Activated CD8-positive, alpha-beta memory T cell treated with anti-CD3 and anti-CD28 coated beads, Interleukin-2, amount 50 U/mL, for 24 hours (primary cell): ENCODE results near the gene OR7G2.
A peak's percentile ranks its signal among the peaks of the same experiment; 100 is the strongest.

Source experiments
- DNase-seq: peaks from one replicate; pipeline ENCODE4 v3.0.0-alpha.2; 2020; ENCODE audit errors: extremely low read depth

Gene OR7G2

DNA sequence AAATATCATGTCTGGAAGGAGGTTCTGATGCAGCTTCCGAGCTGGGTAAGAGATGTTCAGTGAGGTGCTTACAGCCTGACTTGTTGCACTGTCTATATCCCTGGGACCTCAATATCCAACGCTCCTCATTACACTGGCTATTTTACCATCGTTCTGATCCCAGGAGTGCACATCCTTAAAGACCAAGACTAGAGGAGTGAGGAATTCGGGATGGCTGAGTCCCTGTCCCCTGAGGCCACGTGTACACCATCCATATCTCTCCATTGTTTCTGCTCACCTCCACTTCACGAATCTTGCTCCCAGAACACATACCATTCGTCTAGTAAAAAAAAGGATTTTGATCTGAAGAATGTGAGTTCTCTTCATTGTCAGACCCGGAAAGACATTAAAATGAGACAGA is at the start of gene OR7G2:
Gene OR7G2 (minus strand): TSS at position 101 of the 400 bp plus-strand sequence. CDS start 4,232 bp downstream, outside the sequence.
- DNase-seq = no peak

GRCh38 chr19:9156304-9156703 is 49.0 kb upstream of the OR7G2 start:
- DNase-seq = no peak

DNA sequence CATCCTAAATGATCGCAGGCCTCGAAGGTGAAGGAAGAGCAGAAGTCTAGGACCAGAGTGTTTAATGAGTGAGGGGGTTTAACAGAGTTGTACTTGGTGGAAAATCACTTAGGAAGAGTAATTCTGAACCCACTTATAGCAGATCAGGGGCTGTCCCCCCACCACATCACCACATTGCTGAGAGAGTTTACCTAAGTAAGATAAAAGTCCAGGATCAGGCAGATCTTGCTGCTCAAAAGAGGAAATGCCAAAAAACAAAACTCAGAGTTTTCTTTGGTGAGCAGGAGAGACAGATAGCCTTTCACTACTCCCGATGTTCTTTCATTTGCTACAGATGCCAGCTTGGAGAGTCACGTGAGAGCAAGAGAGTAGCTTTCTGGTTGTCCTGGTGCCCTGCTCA is 48.3 kb upstream of the OR7G2 start:
- no peak for DNase-seq

GRCh38 chr19:9151367-9151766 is 44.1 kb upstream of the OR7G2 start:
- DNase-seq = no peak

GRCh38 chr19:9150650-9151049 is 43.4 kb upstream of the OR7G2 start:
- DNase-seq = no peak

- DNase-seq = no peak
Measured at GRCh38 chr19:9149997-9150396, 42.7 kb upstream of the OR7G2 start.

- DNase-seq = no peak
Measured at GRCh38 chr19:9148697-9149096, 41.4 kb upstream of the OR7G2 start.

DNA sequence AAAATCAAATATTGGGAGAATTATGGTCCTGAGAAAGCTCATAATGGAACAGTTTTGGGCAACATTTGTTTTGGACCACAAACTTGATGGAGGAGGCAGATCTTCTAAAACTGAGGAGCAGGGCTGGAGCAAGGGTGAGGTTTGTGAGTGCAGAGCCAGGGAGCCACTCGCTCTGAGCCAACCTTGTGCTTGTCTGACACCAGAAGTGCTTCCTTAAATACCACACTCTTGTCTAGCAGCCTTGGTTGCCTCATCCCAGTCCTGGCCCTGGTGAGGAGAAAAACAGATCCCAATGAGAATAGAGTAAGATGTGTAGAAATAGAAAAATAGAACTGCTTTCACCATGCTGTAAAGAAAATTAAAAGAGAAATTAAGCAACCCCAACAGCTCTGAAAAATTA is 39.6 kb upstream of the OR7G2 start:
- DNase-seq = no peak

DNA sequence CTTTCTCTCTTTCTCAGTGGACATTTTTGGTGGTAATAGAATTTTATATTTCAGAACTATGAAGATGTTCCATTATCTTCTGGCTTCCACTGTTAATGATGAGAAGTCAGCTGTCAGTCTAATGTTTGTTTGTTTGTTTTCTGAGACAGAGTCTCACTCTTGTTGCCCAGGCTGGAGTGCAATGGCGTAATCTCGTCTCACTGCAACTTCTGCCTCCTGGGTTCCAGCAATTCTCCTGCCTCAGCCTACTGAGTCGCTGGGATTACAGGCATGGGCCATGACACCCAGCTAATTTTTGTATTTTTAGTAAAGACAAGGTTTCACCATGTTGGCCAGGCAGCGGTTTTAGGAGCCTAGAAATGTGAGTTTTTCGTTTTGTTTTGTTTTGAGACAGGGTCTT is 37.6 kb upstream of the OR7G2 start:
- DNase-seq = no peak

- peak; percentile 84 for DNase-seq
Measured at GRCh38 chr19:9140159-9140874, 33.0 kb upstream of the OR7G2 start, which contains the start of gene ZNF317. TSS of gene ZNF317 (plus strand) at chr19:9140397. CDS start at chr19:9156017, 15,620 bp downstream.

DNA sequence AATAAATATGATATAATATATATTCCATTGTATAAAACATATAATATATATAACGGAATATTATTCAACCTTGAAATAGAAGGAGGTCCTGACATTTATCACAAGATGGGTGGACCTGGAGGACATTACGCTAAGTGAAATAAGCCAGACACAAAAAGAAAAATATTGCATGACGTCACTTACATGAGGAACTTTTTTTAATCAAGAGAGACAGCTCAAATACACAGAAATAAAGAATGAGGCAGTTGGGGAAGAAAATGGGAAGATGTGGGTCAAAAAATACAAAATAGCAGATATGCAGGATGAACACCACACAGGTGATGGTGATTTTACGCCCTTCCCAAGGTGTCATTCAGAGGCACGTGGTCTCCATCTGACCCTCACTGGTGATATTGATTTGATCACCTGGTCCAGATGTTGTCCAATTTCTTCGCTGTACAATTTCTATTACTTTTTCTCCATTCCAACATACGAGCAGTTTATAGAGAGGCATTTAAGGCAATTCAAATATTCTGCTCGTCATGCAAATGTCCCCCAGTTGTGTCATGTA is 32.4 kb upstream of the OR7G2 start:
- no peak for DNase-seq

DNA sequence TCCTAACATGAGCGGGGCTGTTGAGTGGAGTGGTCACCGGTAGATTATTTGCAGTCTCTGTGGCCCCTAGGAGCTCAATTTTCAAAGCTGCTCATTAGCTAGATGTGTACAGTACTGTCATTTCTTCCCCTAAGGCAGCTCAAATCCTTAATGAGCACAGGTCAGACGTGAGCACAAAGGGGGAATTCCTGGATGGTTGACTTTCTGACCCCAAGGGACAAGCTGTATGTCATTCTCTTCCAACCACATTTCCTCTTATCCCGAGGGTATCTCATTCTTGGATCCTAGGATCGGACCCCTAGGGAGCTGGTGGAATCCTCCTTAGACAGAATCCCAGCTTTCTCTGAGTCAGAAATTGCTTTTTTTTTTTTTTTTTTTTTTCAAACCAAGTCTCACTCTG is 25.1 kb upstream of the OR7G2 start:
- DNase-seq = no peak

DNA sequence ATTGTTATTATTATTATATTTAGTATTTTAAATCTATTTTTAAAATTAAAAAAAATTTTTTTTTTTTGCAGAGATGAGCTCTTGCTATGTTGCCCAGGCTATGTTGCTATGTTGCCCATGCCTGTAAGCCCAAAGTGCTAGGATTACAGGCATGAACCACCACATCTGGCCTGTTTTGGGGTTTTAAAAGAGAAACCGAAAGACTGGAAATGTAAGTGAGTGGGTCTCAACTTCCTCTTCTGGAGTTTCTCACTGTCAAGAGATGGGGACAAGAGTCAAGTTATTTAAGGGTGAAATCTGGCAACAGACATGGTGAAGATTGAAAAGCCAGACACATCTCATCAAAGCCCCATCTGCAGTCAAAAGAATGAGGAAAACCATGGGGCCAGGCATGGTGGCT is 23.7 kb upstream of the OR7G2 start:
- no peak for DNase-seq

DNA sequence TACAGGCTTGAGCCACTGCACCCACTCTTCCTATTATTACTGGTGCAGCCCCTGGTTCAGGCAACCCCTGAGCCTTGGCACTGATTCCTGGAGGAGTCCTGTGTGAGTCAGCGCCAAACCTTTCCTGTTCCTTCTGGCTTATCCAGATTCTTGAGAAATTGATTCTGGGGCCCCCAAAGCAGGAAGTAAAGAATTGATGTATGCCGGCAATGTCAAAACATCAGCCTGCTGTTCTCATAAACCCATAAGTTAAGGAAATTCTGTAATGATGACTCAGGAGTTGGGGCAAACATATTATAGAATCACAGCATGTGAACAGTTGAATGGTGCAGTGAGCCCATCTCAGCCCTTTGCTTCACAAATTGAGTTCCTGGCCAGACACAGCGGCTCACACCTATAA is 20.9 kb upstream of the OR7G2 start:
- no peak for DNase-seq

GRCh38 chr19:9126900-9127405 is 19.7 kb upstream of the OR7G2 start, which contains the start of gene OR7G3:
TSS of gene OR7G3 (minus strand) at chr19:9126950. CDS start at chr19:9126950, 0 bp downstream.
- DNase-seq = no peak

- DNase-seq = no peak
Measured at GRCh38 chr19:9116547-9116946, 9.3 kb upstream of the OR7G2 start.

GRCh38 chr19:9115307-9115813 is 8.1 kb upstream of the OR7G2 start, which contains the start of gene OR7G1:
TSS of gene OR7G1 (minus strand) at chr19:9115763. CDS start at chr19:9115763, 0 bp downstream.
- no peak for DNase-seq

DNA sequence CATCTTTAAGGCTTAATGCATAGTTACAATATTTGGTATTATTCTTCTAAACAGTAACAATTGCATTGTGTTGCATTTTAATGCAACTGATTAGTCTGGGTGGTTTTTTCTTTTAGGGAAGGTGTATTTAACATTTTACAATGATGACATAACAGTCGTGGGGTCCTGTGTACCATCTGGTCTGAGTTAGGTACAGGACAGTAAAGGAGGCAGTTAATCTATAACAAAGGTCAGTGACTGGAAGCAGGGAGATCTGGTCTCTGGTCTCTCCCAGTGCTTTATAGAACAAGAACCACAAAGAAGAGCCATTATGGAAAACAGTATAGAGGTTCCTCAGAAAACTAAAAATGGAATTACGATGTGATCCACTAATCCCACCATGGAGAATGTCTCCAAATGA is 2.7 kb upstream of the OR7G2 start:
- DNase-seq = no peak

GRCh38 chr19:9086761-9087160 is 20.5 kb downstream of the OR7G2 start, which contains the start of gene OR1M1:
TSS of gene OR1M1 (plus strand) at chr19:9087061. CDS start at chr19:9093245, 6,184 bp downstream.
- no peak for DNase-seq

- no peak for DNase-seq
Measured at GRCh38 chr19:9078651-9079050, 28.6 kb downstream of the OR7G2 start.

DNA sequence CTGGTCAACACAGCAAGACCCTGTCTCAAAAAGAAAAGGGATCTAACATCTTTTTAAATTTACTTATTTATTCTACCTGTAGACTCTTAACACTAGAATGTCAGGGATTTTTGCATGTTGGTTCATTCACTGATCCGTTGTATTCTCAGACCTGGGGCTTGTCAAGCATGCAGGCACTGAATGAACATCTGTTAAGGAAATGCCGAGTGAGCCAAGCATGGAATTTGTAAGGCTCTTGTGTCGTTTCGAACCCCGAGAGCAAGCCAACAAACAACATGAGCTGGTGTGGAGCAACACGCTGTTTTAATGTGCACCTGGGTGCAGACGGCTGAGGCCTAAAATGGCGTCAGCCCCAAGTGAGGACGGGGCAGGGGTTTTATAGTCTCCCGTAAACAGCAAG is 30.4 kb downstream of the OR7G2 start:
- DNase-seq = no peak

GRCh38 chr19:9075064-9075949 is 32.0 kb downstream of the OR7G2 start:
- no peak for DNase-seq
